RWPE2 (cell line): ENCODE data around the gene PLEKHH1.

ENCODE experiments used
- ATAC-seq: fragments of 200-7000 bp; cut with Tn5 transposase; 3 replicates; pipeline ENCODE4 v1.9.1; 2021; ENCODE audit warnings: low read depth
- DNase-seq: peaks from one replicate; pipeline ENCODE4 v3.0.0-alpha.2; 2020; ENCODE audit warnings: low spot score
- H3K27ac ChIP-seq: fragments of 450-650 bp; 2 replicates; pipeline ENCODE4 v1.5.1; 2017; ENCODE audit warnings: mild to moderate bottlenecking; ENCODE audit not compliant: poor library complexity, severe bottlenecking
- H3K27me3 ChIP-seq: fragments of 250-450 bp; sonication (Bioruptor Pico); 2 replicates; pipeline ENCODE4 v1.5.1; 2021; ENCODE audit warnings: mild to moderate bottlenecking, moderate library complexity; ENCODE audit not compliant: insufficient read depth, poor library complexity, severe bottlenecking
- H3K36me3 ChIP-seq: fragments of 250-450 bp; sonication (Bioruptor Pico); 2 replicates; pipeline ENCODE4 v1.5.1; 2020; ENCODE audit warnings: low read depth, mild to moderate bottlenecking, moderate library complexity
- H3K4me1 ChIP-seq: fragments of 250-450 bp; sonication (Bioruptor Pico); 2 replicates; pipeline ENCODE4 v1.5.1; 2021; ENCODE audit warnings: mild to moderate bottlenecking, moderate library complexity; ENCODE audit not compliant: insufficient read depth, poor library complexity, severe bottlenecking
- H3K4me3 ChIP-seq: fragments of 250-450 bp; sonication (Bioruptor Pico); 2 replicates; pipeline ENCODE4 v1.5.1; 2021; ENCODE audit warnings: mild to moderate bottlenecking, moderate library complexity; ENCODE audit not compliant: severe bottlenecking
- H3K9me3 ChIP-seq: fragments of 250-450 bp; sonication (Bioruptor Pico); 2 replicates; pipeline ENCODE4 v1.5.1; 2021; ENCODE audit warnings: mild to moderate bottlenecking, moderate library complexity; ENCODE audit not compliant: severe bottlenecking
- CTCF ChIP-seq: fragments of 450-650 bp; IDR thresholded peaks from one replicate; pipeline ENCODE4 v1.5.1; 2017; ENCODE audit warnings: mild to moderate bottlenecking, moderate library complexity; ENCODE audit not compliant: poor library complexity, severe bottlenecking

Gene PLEKHH1

GRCh38 chr14:67487332-67487731 lies 45.8 kb upstream of the PLEKHH1 start:
- H3K27ac ChIP-seq = no peak overlapping the region
- no peaks in the 10 kb centered on the region for H3K4me1 ChIP-seq
- no peak overlapping the region for H3K4me3 ChIP-seq
- no peaks in the 10 kb centered on the region for H3K36me3 ChIP-seq
- TF ChIP-seq CTCF = no peak
- no peak for DNase-seq
- ATAC-seq = no peak
- no peaks in the 10 kb centered on the region for H3K9me3 ChIP-seq
- no peaks in the 10 kb centered on the region for H3K27me3 ChIP-seq

GRCh38 chr14:67487937-67488893 lies 44.9 kb upstream of the PLEKHH1 start, which contains the start of gene TMEM229B:
Gene TMEM229B (minus strand): TSS chr14:67488721. CDS start chr14:67473923, 14,798 bp downstream.
- Histone ChIP-seq H3K27ac (no peak within 1 kb of the TSS), H3K4me1 (no peaks in the 10 kb centered on the region), H3K27me3 (no peaks in the 10 kb centered on the region)

GRCh38 chr14:67490196-67490595 lies 42.9 kb upstream of the PLEKHH1 start:
- Histone ChIP-seq H3K27ac (no peak overlapping the region), H3K9me3 (peaks cover 8% of the 10 kb centered on the region), H3K4me3 (no peak overlapping the region), H3K36me3 (no peaks in the 10 kb centered on the region), H3K27me3 (no peaks in the 10 kb centered on the region), H3K4me1 (no peaks in the 10 kb centered on the region)
- no peak for ATAC-seq
- no peak for TF ChIP-seq CTCF
- no peak for DNase-seq

More at GRCh38 chr14:67487937-67488893, 44.9 kb upstream of the PLEKHH1 start, which contains the start of gene TMEM229B:
- H3K36me3 ChIP-seq = no peaks in the 10 kb centered on the region
- peaks cover 3% of the 10 kb centered on the region for H3K9me3 ChIP-seq
- H3K4me3 ChIP-seq = no peak within 1 kb of the TSS
- no peak for TF ChIP-seq CTCF
- ATAC-seq (peak; percentile 47; the same call in 2 of the 3 replicates), DNase-seq (no peak)

DNA sequence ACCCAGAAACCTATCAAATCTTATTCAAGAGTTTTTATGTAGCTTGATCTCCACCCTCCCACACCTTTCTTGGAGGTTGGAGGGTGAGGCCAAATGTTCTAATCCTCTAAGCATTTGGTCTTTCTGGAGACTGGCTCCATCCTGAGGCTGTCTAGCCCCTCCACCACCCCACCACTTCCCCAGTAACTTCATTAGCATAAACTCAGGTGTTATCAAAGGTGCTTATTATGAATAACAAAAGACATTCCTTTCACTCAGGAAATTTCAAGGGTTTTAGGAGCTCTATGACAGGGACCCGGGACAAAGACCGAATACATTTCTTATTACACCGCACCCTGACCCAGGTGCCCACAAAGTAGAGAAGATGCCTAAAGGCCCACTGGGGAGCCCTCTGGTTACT lies 41.8 kb upstream of the PLEKHH1 start:
- Histone ChIP-seq H3K27ac (no peak overlapping the region), H3K4me1 (no peaks in the 10 kb centered on the region), H3K9me3 (peaks cover 8% of the 10 kb centered on the region), H3K4me3 (no peak overlapping the region), H3K27me3 (no peaks in the 10 kb centered on the region), H3K36me3 (no peaks in the 10 kb centered on the region)
- ATAC-seq (no peak), DNase-seq (no peak)
- TF ChIP-seq CTCF = no peak
